Medulla oblongata (tissue), 1 donor: ENCODE data around the gene FAM184A.

Experiments used
- DNase-seq: peaks from one replicate; pipeline ENCODE4 v3.0.0-alpha.2; 2015; ENCODE audit errors: extremely low spot score

The FAM184A gene

DNA sequence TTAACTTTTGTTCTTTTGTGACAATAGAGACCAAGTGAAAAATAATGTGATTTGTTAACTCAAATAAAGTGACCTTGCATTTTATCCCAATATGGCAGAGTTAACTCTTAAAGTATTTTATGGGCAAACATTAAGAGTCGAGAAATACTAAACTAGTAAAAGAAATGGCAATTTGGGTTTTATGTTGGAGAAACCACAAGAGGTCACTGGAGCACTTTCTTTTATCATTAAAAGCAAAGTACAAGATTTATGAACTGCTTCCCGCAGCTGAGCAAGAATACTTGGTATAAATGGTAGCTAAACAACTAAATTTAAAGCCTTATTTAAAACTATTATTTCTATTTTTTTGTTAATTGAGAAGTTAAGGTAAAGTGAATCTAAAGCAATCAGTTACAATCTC is 110.0 kb downstream of the FAM184A start:
- DNase-seq, result peak; percentile 65

DNA sequence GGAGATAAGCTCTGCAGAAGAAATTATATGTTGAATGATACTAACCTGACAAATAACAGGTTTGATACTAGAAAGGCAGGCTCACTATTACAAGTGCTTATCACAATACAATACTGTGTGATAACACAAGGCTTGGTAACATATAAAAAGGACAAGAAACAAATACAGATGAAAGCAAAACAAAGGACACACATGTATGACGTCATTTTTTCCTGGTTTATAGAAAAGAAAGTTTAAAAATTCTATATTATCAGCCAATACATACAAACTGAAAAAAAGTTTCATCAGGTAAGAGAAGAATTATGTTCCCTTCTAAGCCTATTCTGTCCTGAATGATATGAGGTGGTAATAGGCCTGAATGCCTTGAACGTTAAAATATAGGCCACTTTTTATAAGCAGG is 111.2 kb downstream of the FAM184A start:
- no peak for DNase-seq

GRCh38 chr6:118965843-118966370 is 112.6 kb downstream of the FAM184A start:
- no peak for DNase-seq

GRCh38 chr6:118965371-118965770 is 113.1 kb downstream of the FAM184A start:
- no peak for DNase-seq

DNA sequence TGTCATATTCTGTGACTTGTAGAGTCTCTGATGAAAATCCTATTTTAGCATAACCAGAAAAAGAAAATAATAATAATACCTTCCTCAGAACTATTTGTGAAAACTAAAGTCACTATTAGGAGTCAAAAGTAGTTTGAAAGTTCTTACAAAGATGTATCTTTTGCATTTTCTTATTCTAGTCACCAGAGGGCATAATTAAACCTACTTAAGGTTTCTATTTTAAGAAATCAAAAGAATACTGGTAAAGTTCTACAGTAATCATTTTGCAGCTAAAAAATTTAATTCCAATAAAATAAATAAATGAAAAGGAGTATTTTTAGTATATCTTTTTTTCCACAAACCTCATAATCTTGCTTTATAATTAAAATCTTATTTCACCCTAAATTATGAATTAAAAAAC is 115.5 kb downstream of the FAM184A start:
- DNase-seq, result no peak

GRCh38 chr6:118959903-118960302 is 118.6 kb downstream of the FAM184A start:
- peak; percentile 9 for DNase-seq

DNA sequence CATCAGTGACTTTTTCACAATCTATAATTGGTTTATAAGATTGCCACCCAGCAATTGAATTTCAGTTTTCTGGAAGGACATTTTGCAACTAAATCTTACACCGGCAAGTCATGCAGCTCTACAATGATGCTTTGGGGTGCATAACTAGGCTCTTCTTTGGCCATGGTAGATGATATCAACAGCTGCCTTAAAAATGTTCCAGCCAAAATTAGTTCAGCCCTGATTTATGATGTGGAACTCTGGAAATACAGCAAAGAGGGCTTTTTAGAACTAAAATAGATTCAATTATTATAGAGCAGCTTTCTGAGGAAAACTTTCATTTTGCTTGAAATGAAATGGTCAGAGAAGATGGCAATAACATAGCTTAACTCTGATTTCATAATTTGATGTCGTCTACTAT is 125.1 kb downstream of the FAM184A start:
- no peak for DNase-seq

DNA sequence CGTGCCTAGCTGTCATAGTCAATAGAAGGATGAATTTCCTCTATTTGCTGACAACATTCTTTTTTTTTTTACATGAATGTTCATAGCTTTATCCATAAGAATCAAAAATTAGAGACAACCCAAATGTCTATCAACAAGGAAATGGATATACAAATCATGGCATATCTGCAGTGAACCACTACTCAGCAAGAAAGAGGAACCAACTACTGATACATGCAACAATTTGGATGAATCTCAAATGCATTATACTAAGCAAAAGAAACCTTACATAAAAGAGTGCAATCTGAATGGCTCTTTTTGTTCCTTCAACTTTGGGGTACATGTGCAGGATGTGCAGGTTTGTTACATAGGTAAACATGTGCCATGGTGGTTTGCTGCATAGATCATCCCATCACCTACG is 125.8 kb downstream of the FAM184A start:
- no peak for DNase-seq

DNA sequence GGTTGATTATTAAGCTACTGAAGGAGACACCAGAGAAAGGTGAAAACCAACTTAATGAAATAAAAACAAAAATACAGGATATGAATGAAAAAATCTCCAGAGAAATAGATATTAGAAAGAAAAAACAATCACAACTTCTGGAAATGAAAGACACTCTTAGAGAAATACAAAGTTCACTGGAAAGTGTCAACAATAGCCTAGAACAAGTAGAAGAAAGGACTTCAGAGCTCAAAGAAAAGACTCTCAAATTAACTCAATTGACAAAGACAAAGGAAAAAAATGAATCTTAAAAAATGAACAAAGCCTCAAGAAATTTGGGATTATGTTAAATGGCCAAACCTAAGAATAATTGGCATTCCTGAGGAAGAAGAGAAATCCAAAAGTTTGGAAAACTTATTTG is 133.2 kb downstream of the FAM184A start:
- DNase-seq, result no peak

DNA sequence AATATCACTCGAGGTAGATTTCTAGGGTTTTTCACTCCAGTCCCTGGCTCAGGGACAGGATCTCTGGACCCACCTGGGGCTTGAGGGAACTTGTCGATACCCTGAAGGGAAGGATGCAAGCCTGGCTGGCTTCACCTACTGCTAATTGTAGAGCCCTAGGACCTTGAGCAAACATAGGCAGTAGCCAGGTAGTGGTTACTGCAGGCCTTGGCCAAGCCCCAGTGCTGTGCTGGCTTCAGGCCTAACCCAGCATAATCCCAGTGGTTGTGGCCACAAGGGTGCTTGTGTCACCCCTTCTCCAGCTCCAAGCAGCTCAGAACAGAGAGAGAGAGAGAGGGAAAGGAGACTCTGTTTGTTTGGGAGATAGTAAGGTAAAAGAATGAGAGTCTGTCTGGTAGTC is 137.7 kb downstream of the FAM184A start:
- no peak for DNase-seq

DNA sequence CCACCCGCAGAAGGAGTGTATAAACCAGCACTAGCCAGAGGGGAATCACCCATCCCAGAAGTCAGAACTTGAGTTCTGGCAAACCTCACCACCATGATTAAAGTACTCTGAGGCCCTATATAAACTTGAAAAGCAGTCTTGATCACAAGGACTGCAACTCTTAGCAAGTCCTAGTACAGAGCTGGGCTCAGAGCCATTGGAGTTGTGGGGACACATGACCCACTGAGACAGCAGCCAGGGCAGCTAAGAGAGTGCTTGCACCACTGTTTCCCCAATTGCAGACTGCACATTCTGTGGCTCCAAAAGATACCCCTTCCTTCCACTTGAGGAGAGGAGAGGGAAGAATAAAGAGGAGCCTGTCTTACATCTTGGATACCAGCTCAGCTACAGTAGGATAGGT is 138.8 kb downstream of the FAM184A start:
- DNase-seq, result peak; percentile 63

DNA sequence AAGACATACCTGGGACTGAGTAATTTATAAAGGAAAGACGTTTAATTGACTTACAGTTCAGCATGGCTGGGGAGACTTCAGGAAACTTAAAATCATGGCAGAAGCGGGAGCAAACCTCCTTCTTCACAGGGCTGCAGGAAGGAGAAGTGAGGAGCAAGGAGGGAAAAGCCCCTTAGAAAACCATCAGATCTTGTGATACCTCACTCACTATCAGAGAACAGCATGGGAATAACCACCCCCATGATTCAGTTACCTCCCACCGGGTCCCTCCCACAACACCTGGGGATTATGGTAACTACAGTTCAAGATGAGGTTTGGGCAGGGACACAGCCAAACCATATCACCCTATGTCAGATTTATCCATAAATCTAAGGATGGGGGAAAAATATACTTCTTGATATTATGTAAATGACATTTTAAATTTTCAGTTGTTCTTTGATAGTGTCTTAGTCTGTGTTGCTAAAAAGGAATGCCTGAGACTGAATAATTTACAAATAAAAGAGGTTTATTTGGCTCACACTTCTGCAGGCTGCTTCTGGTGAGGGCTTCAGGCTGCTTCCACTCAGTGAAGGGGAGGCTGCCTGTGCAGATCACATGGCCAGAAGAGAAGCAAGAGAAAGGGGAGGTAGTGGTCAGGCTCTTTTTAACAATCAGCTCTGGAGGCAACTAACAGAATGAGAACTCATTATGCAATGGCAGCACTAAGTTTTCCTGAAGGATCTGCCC is 142.3 kb downstream of the FAM184A start:
- no peak for DNase-seq

GRCh38 chr6:118935331-118935668 is 143.2 kb downstream of the FAM184A start:
- DNase-seq, result no peak

DNA sequence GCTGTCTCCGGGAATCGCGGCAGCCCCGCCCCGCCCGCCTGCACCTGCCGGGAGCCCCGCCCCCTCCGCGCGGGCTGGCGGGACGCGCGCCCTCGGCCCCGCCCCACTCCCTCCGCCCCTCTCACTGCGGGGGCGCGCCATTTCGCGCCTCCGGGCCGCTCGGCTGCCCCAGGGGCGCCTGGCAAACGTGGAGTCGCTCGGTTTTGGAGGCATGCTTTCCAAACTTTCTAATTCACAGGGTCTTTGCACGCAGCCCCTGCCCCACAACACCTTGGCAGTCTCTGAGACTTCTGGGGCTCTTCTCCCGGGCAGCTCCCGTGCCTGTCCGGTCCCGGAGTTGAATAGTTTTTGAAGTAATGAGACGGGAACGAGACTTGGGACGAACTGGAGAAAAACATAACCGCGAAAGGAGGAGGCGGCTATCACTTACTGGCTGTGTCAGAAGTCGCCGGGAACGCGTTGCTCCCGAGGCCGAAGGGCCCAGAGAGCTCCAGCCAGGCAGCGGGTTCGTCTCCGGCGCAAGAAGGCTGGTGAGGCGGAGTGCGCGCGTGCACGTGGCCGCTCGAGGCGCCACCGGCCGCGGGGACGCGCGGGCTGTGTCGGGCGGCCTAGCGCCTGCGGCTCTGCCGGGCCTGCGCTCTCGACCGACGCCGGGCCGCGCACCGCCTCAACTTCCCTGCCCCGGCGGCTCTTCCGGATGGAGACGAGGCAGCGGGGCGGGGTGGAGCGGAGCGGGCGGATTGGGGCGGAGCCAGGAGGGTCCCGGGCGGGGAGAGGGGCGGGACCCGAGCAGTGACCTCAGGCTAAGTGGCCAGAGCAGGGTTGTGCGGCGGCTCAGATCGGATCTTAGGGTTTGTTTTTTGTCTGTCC is 143.8 kb downstream of the FAM184A start, which contains the start of gene MCM9:
TSS of gene MCM9 (minus strand) at position 699 of the 870 bp plus-strand sequence. CDS start 3,436 bp downstream, outside the sequence.
- peak; percentile 91 for DNase-seq

GRCh38 chr6:118933855-118934460 is 144.5 kb downstream of the FAM184A start:
- DNase-seq, result no peak

GRCh38 chr6:118932421-118932820 is 146.0 kb downstream of the FAM184A start:
- DNase-seq, result no peak

- no peak for DNase-seq
Observed at GRCh38 chr6:118931436-118931835, 147.0 kb downstream of the FAM184A start.

- DNase-seq, result no peak
Observed at GRCh38 chr6:118930680-118931079, 147.8 kb downstream of the FAM184A start.

DNA sequence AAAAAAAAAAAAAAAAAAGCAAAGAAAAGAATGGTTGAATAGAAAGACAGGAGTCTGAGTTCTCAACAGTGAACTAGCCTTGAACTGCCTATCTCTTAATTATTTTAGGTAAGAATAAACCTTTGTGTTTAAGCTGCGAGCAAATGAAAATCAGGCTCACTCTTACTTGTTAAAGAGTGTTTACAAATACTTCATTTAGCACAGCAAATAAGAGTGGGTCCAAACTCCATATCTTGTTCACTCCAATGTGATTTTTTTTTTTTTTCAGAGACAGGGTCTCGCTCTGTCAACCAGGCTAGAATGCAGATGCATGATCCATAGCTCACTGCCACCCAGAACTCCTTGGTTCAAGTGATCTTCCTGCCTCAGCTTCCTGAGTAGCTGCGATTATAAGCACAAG is 155.4 kb downstream of the FAM184A start:
- no peak for DNase-seq

DNA sequence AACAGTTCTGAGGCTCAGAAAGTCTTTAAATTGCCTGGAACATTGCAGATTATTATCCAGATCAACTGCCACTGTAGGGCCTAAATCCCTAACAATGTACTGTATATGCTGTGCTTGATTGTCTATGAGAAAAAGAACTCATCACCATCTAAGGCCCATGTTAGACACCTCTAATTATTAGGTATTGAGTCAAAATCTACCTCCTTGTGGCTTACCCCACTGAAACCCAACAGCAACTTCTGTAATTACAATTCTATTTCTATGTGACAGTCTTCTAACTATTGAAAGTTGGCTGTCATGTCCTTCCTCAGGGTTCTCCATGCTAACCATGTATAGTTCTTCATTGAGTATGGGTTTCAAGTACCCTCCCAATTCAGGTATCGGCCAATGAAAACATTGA is 157.4 kb downstream of the FAM184A start:
- no peak for DNase-seq

GRCh38 chr6:118918329-118918725 is 160.1 kb downstream of the FAM184A start:
- no peak for DNase-seq

- DNase-seq, result no peak
Observed at GRCh38 chr6:118917546-118918328, 160.7 kb downstream of the FAM184A start.
